Stimulated activated CD4-positive, alpha-beta T cell treated with anti-CD3 and anti-CD28 coated beads, Interleukin-1b, Interleukin-23, amount 100 ng/mL, for 48 hours (primary cell): Measurements from ENCODE around the gene EPS8L2.

Experiments used
- DNase-seq: peaks from one replicate; pipeline ENCODE4 v3.0.0-alpha.2; 2020

EPS8L2 gene

DNA sequence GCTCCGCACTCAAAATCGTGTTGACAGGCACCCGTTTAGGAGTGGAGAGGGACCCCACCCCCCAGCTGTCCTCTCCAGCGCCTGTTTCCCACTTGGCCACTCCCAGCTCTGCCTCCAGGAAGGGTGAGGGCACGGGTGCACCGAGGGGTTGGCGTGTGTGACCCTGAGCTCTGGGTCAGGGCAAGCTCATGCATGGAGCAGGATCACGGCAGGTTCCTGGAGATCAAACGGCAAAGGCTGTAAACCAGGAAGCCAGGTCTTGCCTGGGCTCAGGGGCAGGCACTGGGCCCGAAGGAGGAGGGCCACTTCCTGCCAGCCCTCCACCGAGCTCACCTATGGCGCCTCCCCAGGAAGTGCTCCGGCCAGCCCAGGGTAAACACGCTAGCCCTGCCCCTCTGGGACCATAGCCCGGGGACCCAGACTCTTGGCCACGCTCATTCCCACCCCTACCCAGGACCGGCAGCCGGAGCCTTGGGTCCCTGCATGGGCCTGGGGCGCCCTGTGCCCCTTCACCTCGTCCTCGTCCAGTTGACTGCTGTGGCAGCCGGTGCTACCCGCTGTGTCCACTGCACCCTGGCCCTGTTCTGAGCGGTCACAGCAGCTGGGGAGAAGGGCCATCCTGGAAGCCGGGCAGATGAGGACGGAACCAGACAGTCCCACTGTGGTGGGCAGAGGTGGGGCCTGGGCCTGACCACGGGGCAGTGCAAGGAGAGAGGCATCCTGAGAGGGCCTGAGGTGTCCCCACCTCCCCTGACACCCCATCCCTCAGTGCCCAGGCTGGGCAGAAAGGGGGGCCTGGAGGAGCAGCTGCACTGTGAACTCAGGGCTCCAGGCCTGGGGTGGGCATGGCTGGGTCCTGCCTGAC is 1.0 kb upstream of the EPS8L2 start:
- no peak for DNase-seq

DNA sequence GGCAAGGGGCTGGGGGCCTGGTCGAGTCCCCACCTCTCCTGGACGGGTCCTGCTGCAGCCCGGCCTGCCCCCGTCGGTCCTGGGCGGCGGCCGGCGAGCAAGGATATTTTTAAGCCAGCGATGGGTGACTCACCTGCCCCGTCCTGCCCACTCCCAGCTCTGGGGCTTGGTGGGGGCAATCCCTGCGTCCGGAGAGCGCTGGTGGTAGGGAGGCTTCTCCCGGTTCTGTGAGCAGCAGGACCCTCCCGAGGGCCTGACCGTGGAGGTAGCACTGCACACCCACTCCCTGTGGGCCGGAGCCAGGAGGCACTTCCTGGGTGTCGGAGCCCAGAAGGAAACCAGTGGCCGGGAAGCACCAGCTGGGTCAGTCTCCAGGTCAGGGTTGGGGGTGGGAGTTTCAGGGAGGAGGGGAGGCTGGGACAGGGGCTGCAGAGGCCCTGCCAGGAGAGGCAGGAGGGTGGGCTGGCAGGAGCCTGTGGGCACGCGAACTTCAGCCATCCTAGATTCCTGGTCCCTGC is 467 bp downstream of the EPS8L2 start:
- no peak for DNase-seq

DNA sequence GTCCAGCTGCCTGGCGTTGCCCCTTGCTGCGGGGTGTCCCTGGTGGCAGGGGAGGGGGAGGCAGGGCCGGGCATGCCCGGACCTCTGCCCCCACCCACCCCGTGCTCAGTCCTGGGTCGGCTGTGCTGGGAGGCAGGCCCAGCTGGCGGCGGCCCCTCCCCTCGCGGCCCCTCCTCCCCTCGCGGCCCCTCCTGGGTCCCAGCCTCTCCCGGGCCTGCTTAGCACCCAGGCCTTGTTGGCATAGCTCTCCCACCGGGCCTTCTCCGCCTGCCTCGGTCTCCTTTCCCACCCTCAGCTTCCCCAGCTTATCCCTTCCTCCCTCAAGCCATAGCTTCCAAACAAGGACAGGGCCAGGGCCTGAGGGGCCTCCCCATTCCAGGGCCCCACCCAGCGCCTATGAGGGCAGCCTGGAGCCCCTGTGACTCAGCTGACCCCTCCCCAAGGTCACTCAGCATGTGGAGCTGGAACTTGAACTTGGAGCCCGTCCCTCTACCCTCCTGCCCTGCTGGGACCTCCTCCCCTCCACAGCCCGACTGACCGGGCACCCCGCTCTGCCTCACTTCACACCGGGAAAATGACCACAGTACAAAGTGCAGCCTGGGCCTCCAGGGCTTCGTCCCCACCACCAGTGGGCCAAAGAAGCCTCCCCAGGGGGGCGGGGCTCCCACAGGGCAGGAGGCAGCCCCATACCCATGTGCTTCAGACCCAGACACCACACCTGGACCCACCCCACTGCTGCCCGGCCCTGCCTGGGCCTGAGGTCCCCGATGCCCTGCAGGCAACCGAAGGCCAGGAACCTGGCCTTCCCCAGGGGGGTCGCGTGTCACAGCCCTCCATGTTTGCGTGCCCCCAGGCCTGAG is 1.2 kb downstream of the EPS8L2 start:
- no peak for DNase-seq

- DNase-seq: no peak
Observed at GRCh38 chr11:707817-708420, 1.9 kb downstream of the EPS8L2 start.

DNA sequence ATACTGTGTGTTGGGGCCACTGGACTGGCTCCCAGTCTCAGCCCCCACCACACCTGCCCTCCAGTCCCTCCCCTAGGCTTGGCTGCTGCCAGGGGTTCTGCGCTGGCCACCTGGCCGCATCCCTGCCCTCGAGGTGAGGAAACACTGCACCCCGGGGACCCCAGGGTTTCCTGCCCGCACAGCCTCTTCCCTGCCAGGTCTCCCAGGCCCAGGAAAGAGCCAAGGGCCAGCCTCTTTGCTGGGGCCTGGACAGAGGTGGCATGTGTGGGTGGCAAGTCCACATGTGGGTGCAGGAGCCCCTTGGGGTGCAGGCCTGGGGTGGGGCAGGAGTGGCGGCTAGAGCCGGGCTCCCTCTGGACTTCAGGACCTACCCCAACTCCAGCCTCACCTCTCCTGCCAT is 2.5 kb downstream of the EPS8L2 start:
- DNase-seq: no peak

- no peak for DNase-seq
Observed at GRCh38 chr11:709109-709997, 3.3 kb downstream of the EPS8L2 start.

- DNase-seq: no peak
Observed at GRCh38 chr11:714436-714835, 8.4 kb downstream of the EPS8L2 start.

DNA sequence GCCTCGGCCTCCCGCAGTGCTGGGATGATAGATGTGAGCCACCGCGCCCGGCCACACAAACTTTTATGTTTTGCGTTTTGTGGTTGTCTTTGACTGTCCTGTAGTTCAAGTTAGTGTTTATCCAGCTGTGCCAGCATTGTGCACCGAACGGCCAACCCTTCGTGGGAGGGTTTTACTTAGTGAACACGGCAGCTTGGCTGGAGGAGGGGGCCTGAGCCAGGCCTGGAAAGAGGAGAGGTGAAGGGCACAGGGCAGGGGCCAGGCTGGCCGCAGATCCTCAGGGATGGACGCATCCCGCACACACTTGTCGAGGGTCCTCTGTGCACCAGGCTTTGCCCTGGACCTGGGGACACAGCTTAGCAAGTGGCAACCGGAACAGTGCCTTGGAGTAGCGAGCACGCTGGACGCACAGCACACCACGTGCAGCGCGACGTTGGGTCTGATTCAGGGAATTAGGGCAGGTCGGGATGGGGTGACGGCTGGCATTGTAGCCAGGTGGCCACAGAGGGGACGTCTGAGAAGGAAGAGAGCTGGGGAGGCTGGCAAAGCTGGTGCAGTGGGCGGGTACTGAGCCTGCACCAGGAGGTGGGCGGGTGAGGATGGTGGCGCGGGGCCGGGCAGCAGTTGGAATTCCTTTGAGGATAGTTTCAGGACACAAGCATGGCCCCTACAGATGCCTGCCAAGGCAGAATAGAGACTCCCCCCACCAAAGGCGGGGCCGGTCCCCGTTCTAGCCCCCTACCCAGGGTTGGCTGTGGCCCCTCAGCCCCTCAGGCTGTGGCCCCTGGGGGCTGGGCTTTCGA is 13.4 kb downstream of the EPS8L2 start:
- DNase-seq: no peak

DNA sequence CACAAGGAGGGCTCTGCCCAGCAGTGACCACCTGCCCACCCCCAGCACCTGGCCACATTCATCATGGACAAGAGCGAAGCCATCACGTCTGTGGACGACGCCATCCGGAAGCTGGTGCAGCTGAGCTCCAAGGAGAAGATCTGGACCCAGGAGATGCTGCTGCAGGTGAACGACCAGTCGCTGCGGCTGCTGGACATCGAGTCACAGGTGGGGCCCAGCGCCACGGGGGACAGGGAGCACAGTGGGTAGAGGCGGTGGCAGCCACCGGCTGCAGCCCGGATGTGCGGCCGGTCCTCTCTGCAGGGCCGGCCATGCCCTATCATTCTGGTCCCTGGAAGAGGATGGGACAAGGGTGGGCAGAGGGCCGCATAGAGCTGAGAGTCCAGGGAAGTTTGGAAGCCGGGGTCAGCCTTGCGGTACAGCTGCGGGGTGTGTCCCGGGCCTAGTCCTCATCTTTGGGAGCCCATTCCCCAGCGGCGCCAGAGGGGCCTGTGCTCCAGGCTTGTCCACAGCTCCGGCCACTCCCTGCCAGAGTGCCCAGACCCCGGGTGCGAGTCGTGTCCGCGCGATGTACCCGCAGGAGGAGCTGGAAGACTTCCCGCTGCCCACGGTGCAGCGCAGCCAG is 14.1 kb downstream of the EPS8L2 start:
- no peak for DNase-seq

DNA sequence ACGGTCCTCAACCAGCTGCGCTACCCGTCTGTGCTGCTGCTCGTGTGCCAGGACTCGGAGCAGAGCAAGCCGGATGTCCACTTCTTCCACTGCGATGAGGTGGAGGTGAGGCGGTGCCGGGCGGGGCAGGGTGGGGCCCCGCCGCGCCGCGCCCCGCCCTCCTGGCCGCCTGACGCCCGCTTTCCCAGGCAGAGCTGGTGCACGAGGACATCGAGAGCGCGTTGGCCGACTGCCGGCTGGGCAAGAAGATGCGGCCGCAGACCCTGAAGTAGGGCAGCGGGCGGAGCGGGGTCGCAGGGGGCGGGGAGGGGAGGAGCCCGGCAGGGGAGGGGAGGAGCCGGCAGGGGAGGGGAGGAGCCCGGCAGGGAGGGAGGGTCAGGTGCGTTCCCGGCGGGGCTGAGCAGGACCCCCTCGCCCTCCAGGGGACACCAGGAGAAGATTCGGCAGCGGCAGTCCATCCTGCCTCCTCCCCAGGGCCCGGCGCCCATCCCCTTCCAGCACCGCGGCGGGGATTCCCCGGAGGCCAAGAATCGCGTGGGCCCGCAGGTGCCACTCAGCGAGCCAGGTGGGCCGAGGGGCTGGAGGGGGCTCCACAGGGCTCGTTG is 14.7 kb downstream of the EPS8L2 start:
- no peak for DNase-seq

DNA sequence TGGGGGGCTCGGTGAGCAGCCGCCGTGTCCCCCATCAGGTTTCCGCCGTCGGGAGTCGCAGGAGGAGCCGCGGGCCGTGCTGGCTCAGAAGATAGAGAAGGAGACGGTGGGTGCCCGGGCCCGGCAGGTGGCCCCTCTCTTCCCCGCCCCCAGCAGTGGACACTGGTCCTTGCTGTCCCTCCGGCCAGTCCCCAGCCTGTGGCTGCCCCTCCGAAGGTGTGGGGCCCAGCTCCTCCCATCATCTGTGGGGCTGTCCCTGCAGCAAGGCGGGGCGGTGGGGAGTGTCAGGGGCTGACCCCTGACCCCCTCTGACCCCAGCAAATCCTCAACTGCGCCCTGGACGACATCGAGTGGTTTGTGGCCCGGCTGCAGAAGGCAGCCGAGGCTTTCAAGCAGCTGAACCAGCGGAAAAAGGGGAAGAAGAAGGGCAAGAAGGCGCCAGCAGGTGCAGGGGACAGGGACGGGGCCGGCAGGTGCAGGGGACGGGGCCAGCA is 15.3 kb downstream of the EPS8L2 start:
- DNase-seq: no peak

GRCh38 chr11:721741-722345 is 15.8 kb downstream of the EPS8L2 start:
- DNase-seq: no peak

DNA sequence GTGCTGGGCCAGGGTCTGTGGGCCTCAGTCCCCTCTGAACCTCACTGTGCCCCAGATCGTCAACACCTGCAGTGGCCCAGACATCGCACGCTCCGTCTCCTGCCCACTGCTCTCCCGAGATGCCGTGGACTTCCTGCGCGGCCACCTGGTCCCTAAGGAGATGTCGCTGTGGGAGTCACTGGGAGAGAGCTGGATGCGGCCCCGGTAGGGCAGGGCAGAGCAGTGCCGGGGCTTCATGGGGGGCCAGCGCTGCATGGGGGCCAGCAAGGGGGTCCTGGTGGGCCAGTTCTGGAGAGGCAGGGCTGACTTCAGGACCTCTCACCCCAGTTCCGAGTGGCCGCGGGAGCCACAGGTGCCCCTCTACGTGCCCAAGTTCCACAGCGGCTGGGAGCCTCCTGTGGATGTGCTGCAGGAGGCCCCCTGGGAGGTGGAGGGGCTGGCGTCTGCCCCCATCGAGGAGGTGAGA is 16.3 kb downstream of the EPS8L2 start:
- DNase-seq: no peak

GRCh38 chr11:723120-723883 is 17.3 kb downstream of the EPS8L2 start:
- no peak for DNase-seq

- DNase-seq: no peak
Observed at GRCh38 chr11:724049-724777, 18.2 kb downstream of the EPS8L2 start.

DNA sequence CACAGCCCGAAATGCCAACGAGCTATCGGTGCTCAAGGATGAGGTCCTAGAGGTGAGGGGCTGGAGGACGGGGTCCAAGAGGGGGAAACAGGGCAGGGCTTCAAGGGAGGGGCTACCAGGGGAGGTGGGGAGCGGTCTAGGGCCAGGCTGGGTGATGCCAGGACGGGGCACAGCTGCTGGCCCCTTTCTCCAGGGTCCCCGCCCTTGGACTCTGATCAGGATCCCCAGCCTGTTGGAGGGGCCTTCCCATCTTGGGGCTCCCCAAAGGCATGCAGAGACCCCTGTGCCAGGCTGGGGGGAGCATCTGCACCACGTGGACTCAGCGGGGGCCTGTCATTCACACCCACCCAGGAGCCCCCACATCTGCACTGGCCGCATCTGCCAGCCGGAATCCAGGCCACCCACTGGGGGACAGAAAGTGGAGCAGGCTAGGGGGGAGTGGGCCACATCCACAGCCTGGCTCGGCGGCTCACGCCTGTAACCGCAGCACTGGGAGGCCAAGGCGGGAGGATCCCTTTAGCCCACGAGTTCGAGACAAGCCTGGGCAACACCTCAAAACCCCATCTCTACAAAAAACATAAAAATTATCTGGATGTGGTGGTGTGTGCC is 18.9 kb downstream of the EPS8L2 start:
- DNase-seq: no peak

DNA sequence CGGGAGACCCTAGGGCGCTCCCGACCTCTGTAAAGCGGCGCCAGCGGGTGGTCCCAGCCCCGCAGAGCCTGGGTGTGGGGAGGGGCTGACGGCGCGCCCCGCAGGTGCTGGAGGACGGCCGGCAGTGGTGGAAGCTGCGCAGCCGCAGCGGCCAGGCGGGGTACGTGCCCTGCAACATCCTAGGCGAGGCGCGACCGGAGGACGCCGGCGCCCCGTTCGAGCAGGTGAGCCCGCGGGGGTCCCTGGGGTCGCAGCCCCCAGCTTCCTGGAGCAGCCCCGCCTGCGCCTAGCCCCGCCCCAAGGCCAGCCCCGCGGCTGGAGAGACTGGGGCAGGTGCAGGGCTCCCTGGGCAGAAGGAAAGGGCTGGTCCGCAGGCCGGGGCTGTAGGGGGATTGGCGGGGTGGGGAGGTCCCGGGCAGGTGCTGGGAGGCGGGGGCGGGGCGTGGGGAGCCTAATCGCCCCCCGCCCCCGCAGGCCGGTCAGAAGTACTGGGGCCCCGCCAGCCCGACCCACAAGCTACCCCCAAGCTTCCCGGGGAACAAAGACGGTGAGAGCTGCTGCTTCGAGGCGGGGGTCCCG is 19.7 kb downstream of the EPS8L2 start:
- DNase-seq: no peak
